GM19395 (cell line): ENCODE results near the gene RAPH1.

Source experiments
- ATAC-seq: cut with Tn5 transposase; IDR thresholded peaks from one replicate; pipeline ENCODE4 v1.9.1; 2021; ENCODE audit warnings: mild to moderate bottlenecking, moderate library complexity; ENCODE audit not compliant: unreplicated experiment

RAPH1 gene

DNA sequence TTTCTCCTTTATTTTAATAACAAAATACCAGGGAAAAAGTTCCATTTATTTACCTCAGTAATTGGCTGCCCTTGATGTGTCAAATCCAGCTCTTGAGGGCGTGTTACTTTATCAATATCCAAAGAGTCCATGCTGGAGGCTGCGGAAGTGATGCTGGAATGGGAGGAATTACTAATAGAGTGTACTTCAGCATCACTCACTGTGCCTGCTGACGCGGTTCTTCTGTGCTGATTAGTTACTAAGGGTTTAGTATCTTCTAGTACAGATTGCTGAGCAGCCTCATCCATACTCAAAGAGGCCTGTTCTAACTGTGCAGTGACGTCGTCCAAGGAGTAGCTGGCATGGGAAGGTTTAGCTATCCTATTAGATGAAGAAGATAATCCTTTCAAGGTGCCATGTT, 45.6 kb downstream of the RAPH1 start:
- no peak for ATAC-seq

DNA sequence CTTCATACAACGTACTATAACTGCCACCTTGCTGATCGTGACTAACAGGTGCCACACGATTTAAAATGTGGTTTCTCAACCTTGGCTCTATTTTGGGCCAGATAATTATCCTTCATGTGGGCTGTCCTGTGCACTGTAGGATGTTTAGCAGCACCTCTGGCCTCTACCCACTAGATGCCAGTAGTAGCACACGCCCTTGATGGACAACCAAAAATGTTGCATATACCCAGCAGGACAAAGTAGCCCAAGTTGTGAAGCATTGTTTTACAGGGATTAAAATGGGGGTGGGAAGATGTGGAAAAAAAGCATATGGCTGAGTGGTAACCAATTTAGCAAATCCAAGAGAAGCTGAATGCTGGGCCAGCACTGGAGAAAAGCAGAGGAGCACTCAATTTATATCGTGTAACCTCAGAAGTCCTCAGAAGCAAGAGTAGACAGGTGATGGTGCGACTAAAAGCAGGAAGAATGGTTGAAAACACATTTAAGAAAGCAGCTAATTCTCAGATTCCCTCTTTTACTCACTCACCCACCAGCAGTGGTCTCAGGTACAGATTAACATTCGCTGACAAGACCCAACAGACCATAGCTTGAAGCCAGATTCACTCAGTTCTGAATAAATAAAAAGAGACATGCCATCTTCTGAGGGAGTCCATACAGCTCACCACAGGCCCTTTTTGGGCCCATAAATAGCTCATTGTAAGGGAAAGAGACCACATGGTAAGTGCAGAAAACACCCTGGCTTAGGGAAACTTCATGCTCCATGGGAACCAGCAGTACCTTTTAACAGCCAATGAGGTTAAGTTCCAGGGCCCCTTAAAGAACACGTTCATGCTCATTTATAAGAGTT, 50.6 kb downstream of the RAPH1 start:
- peak; percentile 88 for ATAC-seq

DNA sequence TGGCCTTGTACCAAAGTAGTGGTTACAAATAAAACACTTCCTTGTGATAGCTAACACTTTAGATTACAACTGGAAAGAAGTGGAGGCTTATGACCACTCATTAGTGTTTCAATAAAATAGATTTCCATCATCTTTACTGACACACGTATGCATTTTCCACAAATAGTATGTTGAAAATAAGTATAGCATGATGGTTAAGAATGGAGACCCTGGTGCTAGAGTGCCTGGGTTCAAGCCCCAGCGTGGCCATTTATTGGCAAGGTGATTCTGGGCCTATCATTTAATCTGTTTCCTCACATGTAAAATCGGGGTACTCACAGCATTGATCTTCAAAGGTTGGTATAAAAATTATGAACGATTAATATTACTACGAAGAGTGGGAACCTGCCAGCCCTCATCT, 54.5 kb downstream of the RAPH1 start:
- ATAC-seq, result no peak

DNA sequence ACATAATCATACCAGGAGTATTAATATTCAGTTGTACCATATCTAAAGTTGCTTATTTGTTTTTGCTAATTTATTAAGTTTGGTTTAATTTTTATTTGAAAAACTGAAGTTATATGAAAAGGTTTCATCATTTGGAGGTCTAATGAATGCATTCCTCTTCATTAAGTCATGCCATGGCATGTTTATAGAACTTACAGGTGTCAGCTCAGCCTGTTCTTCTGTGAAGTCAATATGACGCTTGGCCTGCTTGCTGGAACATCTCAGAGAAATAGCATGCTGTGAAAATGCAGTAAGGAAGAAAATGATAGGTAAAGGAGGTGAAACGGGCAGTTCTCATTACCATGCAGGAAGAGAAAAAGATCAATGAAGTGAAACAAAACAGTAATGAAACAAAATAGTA, 58.2 kb downstream of the RAPH1 start:
- ATAC-seq, result no peak

DNA sequence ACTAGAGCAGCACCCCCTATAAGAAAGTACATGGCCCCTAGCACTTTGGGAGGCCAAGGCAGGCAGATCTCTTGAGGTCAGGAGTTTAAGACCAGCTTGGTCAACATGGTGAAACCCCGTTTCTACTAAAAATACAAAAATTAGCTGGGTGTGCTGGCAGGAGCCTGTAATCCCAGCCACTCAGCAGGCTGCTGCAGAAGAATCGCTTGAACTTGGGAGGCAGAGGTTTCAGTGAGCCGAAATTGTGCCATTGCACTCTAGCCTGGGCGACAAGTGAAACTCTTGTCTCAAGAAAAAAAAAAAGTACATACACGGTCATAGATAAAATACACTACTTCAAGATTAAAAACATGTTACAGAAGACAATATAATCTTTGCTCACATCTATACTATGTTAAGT, 63.8 kb downstream of the RAPH1 start:
- ATAC-seq, result no peak

DNA sequence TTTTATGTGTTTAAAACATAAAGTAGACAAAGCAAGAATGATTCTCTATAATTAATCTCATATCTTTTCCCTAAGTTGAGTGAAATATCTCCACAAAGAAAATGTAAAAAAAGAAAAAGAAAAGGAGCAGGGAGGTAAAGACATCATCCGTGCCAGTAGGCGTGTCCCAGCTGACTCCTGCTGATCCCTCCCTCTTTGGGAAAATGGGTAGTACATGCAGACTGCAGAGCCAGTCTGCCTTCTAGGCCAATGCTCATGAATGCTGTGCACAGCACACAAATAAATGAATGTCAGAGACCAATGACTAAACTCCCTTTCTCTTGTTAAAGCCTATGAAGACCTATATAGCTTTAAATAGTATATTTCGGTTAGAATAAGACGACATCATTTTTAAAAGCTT, 64.7 kb downstream of the RAPH1 start:
- no peak for ATAC-seq

DNA sequence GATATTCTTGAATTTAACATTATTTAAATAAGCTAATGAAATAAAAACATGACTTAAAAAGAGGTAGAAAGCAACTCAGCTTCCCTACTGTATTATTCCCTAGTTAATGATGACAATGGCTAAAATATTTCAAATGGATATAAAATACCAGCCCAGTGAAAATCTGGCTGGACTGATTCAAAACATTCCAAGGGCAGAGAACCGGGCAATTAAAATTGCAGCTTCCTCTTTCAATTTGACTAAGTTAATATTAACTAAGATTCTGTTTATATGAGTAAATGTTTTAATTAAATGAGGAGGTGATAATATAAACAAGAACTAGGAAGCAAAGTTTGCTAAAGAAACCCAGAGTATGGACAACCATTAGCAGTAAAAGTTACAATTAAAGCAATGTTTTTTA, 65.6 kb downstream of the RAPH1 start:
- ATAC-seq, result no peak

DNA sequence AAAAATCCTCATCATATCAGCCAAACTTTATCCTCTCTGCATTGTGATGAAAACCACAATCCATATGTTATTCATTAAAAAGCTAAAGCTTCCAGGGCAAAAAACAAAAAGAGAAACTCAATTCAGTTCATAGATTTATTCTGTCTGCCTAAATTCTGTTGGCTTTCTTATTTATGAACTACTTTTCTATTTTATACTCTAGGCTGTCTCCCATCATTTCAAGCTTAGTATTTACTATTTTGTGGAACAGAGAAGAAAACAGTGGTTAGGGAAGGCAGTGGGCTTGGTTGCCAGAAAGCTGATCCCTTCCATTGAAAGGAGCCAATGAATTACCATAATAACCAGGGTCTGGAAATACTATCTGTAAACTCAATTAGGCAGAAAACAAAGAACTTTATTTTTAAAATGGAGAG, 71.8 kb downstream of the RAPH1 start:
- ATAC-seq, result no peak

DNA sequence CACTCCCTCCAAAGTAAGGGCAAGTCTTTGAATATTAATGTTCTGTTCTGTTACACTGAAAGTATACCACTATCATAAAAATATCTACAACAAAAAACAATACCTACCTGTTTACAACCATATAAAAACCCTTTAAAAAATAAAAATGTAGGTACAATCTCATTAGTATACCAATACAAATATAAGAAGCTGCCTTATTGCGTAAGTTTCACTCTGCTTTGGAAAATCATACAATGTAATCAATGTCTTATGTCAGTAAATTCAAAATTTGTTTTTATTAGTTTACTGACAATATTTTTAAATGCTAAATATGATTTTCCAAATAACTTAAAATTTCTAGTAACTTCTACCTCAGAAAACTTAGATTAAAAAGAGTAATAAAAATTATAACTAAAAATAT, 72.8 kb downstream of the RAPH1 start:
- ATAC-seq, result no peak

DNA sequence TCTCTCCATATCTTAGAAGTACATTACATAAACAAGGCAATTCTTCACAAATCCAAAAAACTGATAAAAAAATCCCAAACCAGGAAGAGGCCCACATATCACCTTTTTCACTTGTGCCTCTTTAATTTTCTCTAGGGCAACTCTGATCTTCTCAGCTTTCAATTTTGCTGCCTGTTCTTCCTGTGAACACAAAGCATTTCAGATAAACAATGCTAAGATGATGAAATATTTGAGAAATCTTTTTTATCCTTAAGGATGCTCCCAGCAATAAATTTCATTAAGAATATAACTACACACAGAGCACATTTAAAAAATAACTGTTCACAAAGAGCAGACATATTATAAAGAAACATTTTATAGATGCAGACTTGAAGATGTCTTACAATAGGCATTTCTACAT, 73.4 kb downstream of the RAPH1 start:
- no peak for ATAC-seq

DNA sequence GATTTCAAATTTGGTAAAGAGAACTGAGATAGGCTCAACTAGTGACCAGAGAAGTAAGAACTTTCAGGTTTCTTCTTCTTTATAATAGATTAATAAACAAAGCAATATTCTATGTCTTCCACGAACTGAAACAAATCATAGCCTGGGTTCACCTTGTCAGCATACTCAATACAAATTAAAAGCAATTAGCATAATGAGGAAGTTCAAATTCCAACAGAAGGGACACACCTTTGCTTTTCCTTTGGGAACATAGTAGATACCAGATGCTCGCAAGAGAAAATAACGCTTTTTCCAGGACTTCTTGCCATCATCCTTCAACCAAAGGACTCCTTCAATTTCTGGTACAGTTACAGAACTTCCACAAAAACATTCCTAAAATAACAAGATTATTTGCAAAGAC, 79.9 kb downstream of the RAPH1 start:
- no peak for ATAC-seq

DNA sequence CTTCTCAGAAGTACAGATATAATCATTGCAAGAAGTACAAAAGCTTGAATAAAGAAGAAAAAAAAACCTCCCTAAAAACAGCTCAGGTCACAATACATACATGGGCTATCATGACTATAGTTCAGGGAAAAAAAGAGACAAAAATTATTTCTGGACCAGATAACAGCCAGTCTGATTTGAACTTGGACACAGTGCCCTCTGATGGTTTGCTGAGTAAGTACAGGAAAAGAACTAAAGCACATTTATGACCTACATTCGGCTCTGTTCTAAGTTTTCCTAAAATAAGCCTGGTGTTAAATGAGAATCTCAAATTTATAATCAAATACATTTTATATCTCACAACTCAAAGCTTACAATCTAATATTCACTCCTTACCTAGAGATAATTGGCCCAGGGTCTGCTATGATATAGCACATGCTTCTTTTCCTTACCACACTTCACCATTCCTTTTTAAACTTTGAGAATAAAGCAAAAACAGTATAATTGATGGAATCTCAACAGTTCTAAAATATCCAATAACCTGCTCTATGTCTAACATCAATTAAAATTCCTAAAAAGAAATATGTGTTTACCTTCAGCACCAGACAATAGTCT, 81.1 kb downstream of the RAPH1 start:
- peak; percentile 50 for ATAC-seq

DNA sequence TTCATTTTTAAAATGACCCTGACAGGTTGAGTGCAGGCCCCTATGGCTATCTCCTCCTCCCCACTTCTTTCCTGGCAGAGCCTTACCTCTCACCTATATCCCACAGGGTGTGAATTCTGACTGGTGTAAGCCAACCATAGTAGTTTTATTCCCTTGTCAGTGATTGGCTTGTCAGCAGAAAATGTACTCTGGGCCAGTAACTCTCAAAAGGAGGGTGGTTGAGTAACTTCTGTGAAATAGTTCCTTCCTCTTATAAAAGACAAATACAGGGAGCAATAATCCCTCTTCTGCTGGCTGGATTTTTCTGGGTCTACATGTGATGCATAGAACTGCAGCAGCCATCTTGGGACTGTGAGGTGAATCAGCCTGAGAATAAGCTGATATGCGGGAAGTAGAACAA, 83.4 kb downstream of the RAPH1 start:
- ATAC-seq, result no peak

DNA sequence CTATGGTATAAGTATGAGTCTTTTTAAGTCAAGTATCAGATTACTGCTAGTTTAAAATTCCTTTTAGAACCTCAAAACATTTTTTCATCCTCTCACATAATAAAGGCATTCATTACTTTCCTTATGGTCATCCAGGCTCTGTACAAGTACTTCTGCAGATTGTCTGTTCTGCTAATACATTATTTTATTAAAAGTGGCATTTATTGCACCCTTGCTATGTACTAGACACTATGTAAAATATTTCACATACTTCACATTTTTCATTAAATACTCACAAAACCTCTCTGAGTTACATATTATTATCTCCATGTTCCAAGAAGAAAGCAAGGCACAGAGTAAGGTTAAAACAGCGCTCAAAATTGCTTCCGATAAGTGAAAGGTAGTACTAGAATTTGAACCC, 84.1 kb downstream of the RAPH1 start:
- no peak for ATAC-seq

DNA sequence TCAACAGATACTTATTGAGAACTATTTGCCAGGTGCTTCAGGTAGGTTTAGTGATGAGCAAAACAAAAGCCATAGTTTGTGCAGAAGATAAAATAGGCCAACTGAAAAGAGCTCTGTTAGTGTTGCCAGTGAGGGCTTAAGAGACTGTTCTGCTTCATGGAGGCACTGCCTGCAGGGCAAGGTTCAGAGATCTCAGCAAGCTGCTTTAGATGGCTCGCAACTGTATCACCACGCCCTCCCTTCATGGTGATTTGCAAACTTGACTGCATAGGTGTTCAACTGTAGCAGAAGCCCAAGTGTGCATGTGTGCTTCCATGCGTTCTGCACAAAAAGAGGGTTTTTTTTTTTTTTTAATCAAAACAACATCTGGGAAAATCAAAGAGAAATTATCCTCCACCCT, 84.5 kb downstream of the RAPH1 start:
- no peak for ATAC-seq

DNA sequence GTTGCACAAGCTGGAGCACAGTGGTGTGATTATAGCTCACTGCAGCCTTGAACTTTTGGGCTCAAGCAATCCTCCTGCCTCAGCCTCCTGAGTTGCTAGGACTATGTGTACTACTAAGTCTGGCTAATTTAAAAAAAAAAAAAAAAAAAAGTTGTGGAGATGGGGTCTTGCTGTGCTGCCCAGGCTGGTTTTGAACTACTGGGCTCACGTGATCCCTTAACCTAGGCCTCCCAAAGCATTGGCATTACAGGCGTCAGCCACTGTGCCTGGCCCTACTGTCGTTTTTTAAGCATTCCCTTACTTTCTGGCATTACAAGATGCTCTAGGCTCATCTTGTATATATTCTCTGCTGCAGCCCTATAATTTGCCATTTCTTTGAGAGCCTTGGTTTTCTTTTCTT, 88.3 kb downstream of the RAPH1 start:
- no peak for ATAC-seq

DNA sequence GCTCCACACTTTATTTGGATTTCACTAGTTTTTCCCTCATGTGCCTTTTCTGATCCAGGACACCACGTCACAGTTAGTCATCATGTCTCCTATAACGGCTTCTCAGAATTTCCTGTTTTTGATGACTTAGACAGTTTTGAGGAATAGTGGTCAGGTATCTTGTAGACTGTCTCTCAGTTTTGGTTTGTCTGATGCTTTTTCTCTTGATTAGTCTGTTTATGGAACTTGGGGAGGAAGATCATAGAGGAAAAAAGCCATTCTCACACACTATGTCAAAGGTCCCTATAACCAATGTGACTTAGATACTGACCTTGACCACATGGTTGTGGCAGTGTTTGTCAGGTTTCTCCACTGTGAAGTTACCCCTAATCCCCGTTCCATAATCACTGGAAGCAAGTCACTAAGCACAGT, 89.0 kb downstream of the RAPH1 start:
- no peak for ATAC-seq

DNA sequence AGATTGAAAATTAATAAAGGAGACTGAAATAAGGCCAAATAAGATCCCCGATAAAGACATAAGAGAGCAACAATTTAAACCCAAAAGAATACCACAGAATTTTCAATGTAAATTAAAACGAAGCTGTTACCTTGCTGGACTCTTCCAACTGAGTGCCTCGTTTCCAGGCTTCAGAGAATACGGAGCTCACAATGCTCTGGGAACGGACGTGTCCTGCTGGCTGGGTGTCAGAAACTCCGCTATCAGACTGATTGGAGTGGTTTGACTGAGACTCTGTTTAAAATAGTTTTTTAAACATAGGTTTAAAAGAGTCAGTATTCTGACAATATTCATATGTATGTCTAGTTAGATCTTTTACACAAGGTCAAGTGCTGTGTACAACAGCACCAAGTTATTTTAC, 90.4 kb downstream of the RAPH1 start:
- no peak for ATAC-seq

DNA sequence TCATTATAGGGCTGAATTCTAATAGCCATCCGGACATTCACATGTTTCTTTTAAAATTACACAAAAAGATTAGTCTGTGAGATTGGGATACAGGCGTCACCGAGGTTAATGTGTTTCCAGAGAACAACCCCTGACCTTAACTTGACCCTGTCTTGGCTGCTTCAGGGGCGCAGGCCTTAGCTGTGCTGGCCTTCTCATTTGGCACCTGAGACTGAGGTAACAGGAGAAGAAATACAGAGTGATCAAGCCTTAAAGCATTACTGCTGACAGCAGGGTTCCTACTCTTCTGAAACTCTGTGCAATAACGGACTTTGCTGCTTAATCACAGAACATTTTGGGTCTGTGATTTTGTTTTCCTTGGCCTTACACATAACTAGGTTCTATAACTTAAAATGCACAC, 92.6 kb downstream of the RAPH1 start:
- no peak for ATAC-seq

DNA sequence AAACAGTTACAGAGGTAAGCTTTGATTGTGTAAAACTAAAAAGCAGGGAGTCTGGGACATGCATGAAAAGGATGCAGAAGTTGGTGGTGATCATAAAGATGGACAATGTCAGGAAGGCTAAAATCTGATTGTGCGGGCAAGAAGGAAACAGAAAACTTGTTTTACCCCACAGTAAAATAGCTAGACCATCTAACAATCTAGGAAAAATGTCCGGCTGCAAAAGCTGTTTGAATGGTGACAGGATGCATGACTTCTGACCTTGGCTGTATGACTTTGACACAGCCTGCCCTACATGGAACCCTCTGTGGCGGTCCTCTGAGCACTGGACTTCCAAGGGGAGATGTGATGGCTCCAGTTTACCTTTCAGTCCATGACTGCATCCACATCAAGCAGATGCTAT, 93.6 kb downstream of the RAPH1 start:
- no peak for ATAC-seq

DNA sequence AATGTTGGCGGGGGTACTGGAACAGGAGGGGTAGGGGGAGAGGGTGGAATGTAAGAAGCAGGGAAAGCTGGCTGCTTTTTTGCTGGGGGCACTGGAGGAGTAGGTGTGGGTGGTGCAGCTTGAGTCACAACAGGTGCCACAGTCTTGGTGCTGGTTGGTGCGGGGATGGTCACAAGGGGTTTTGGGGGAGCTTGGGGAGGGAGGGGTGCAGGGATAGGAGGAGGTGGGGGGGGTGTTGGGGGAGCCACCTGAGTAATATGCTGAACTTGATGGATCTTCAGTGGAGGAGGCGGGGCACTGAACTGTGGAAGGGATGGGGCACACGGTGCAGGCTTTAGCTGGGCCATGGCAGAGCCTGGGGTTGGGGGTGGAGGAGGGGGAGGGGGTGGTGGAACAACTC, 94.4 kb downstream of the RAPH1 start:
- ATAC-seq, result no peak

DNA sequence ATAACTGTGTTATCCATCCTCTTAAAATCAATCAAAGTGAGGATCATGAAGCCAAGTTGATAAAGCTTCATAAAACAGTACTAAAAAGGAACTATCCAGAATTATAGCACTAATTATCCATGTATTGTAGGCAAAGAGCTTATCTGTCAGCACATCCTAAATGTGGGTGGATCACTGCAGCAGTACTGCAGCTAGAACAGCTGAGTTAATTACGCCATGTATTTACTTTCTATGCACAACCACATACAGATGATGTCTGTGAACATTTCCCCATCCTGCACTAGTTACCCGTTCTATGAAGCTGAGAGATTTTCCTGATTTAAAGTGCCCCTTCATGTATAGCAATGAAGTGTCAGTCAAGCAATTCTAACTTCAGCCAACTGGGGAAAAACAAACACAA, 96.6 kb downstream of the RAPH1 start:
- ATAC-seq, result no peak

DNA sequence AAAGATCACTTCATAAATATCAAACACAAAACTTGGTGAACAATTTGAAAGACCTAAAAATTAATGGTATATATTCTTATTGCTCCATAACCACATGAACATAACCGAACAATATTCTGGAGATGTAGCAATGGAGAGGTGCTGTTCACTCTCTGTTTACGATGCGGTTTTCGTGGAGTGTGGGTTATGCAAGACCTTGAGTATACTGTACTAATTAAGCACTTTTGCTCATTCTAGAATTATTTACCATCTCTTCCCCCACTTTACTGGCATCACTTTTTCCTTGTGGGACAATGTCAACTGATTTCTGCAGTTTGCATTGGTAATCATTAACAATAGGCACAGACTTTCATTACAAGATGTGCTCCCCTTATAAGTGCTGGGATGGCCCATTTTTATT, 97.6 kb downstream of the RAPH1 start:
- ATAC-seq, result no peak
